ENCODE results near the gene MICAL1. TPM values are rescaled to one million over a fixed set of nuclear protein-coding genes. Genes with fewer than 3 reads are reported as not detected.

The MICAL1 gene
- total RNA-seq, 1 experiment from 2014 or later: 11.7 TPM

DNA sequence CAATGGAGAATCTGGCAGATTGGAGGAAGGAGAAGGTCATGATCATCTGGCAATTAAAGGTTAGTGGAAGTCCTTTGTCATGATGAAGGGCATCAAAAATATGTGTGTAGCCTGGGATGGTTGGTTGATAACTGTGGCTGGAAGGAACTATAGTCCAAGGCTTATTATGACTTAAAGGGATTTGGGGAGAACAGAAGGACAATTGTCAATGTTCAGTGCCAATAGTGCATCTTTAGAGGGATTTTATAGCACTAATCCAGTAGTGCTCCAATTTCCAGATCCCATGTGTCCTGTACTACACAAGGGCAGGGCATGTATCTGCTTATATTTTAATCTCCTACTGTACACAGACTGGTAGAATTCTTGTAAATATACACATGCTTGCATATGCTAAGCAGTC is 32.4 kb upstream of the MICAL1 start:
- CTCF ChIA-PET: no interaction called here
- TF ChIP-seq, protein P1, sequence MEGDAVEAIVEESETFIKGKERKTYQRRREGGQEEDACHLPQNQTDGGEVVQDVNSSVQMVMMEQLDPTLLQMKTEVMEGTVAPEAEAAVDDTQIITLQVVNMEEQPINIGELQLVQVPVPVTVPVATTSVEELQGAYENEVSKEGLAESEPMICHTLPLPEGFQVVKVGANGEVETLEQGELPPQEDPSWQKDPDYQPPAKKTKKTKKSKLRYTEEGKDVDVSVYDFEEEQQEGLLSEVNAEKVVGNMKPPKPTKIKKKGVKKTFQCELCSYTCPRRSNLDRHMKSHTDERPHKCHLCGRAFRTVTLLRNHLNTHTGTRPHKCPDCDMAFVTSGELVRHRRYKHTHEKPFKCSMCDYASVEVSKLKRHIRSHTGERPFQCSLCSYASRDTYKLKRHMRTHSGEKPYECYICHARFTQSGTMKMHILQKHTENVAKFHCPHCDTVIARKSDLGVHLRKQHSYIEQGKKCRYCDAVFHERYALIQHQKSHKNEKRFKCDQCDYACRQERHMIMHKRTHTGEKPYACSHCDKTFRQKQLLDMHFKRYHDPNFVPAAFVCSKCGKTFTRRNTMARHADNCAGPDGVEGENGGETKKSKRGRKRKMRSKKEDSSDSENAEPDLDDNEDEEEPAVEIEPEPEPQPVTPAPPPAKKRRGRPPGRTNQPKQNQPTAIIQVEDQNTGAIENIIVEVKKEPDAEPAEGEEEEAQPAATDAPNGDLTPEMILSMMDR (IDR thresholded peaks at IDR 0.05; ENCODE audit: insufficient read depth in 1 of 2, low read depth in 1 of 2, low read length in 1 of 2, severe bottlenecking in 1 of 2, unreplicated experiment in 1 of 2): no peak
- H3K9me3 Mint-ChIP-seq (ENCODE audit: unreplicated experiment): no peaks in the 10 kb centered on the region
- H3K36me3 Mint-ChIP-seq (ENCODE audit: insufficient read depth, unreplicated experiment): no peaks in the 10 kb centered on the region
- intact Hi-C loops (cut with micrococcal nuclease; ENCODE audit: unreplicated experiment): no loop called here
- H3K27me3 Mint-ChIP-seq (ENCODE audit: insufficient read depth, unreplicated experiment): peaks cover 4% of the 10 kb centered on the region
- Histone ChIP-seq H3K4me3 (ENCODE audit: low read depth, low read length) (no peak overlapping the region), H3K36me3 (ENCODE audit: control insufficient read depth, insufficient read depth, low read length) (no peaks in the 10 kb centered on the region), H3K27me3 (replicated peaks; ENCODE audit: control insufficient read depth, insufficient read depth, low read length) (no peaks in the 10 kb centered on the region), H3K9me3 (no peaks in the 10 kb centered on the region), H3K4me1 (peaks cover 5% of the 10 kb centered on the region)
- POLR2A ChIA-PET: no interaction called here
- H3K4me1 Mint-ChIP-seq (ENCODE audit: low read depth, unreplicated experiment): peaks cover 6% of the 10 kb centered on the region
- H3K4me3 Mint-ChIP-seq (ENCODE audit: unreplicated experiment): no peak overlapping the region
- no TSS peak for BruUV-seq (replicated peaks)
- no peak for DNase-seq
- H3K27ac Mint-ChIP-seq (ENCODE audit: unreplicated experiment): no peak overlapping the region

DNA sequence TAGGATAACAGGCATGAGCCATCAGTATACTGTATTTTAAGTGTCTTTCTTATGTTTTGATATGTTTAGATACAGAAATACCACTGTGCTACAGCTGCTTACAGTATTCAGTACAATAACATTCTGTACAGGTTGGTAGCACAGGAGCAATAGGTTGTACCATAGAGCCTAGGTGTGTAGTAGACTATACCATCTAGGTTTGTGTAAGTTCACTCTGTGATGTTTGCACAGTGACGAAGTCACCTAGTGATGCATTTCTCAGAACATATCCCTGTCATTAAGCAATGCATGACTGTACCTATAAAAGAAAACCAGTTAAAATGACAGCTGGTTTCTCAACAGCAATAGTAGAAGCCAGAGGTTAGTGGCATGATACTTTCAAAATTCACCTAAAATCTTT is 30.5 kb upstream of the MICAL1 start:
- no peaks in the 10 kb centered on the region for H3K9me3 Mint-ChIP-seq (ENCODE audit: unreplicated experiment)
- peaks cover 7% of the 10 kb centered on the region for H3K36me3 Mint-ChIP-seq (ENCODE audit: insufficient read depth, unreplicated experiment)
- H3K27me3 Mint-ChIP-seq (ENCODE audit: insufficient read depth, unreplicated experiment): no peaks in the 10 kb centered on the region
- Histone ChIP-seq H3K9me3 (no peaks in the 10 kb centered on the region), H3K4me3 (ENCODE audit: low read depth, low read length) (no peak overlapping the region), H3K36me3 (ENCODE audit: control insufficient read depth, insufficient read depth, low read length) (no peaks in the 10 kb centered on the region), H3K4me1 (peaks cover 13% of the 10 kb centered on the region), H3K27me3 (replicated peaks; ENCODE audit: control insufficient read depth, insufficient read depth, low read length) (no peaks in the 10 kb centered on the region)
- TF ChIP-seq, protein P1 (IDR thresholded peaks at IDR 0.05; ENCODE audit: insufficient read depth in 1 of 2, low read depth in 1 of 2, low read length in 1 of 2, severe bottlenecking in 1 of 2, unreplicated experiment in 1 of 2): no peak
- ChIA-PET POLR2A (no interaction called here), CTCF (no interaction called here)
- peaks cover 13% of the 10 kb centered on the region for H3K4me1 Mint-ChIP-seq (ENCODE audit: low read depth, unreplicated experiment)
- no peak for DNase-seq
- no peak overlapping the region for H3K4me3 Mint-ChIP-seq (ENCODE audit: unreplicated experiment)
- intact Hi-C loops (cut with micrococcal nuclease; ENCODE audit: unreplicated experiment): no loop called here
- BruUV-seq (replicated peaks): no TSS peak
- no peak overlapping the region for H3K27ac Mint-ChIP-seq (ENCODE audit: unreplicated experiment)

DNA sequence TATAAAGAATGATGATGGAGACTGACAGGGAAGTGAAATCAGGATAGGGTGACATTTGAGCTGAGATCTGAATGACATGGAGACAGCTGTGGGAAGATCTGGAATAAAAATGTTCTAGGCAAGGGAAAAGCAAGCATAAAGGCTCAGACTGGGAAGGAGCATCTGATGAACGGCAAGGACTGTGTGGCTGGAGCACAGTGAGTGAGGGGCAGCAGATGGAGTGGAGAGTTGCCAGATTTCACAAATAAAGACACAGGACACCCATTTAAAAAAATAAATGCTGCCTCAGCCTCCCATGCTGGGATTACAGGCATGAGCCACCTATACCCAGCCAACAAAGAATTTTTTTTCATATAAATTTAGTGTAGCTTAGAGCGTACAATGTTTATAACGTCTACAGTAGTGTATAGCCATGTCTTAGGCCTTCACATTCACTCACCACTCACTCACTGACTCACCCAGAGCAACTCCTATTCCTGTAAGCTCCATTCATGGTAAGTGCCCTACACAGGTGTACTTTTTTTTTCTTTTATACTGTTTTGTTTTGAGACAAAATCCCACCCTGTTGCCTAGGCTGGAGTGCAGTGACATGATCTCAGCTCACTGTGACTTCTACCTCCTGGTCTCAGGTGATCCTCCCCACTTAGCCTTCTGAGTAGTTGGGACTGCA is 29.8 kb upstream of the MICAL1 start:
- TF ChIP-seq, protein P1 (IDR thresholded peaks at IDR 0.05; ENCODE audit: insufficient read depth in 1 of 2, low read depth in 1 of 2, low read length in 1 of 2, severe bottlenecking in 1 of 2, unreplicated experiment in 1 of 2): no peak
- Histone ChIP-seq H3K9me3 (no peaks in the 10 kb centered on the region), H3K27me3 (replicated peaks; ENCODE audit: control insufficient read depth, insufficient read depth, low read length) (no peaks in the 10 kb centered on the region), H3K36me3 (ENCODE audit: control insufficient read depth, insufficient read depth, low read length) (no peaks in the 10 kb centered on the region), H3K4me3 (ENCODE audit: low read depth, low read length) (no peak overlapping the region), H3K4me1 (peaks cover 13% of the 10 kb centered on the region)
- H3K9me3 Mint-ChIP-seq (ENCODE audit: unreplicated experiment): no peaks in the 10 kb centered on the region
- intact Hi-C loops (cut with micrococcal nuclease; ENCODE audit: unreplicated experiment): no loop called here
- CTCF ChIA-PET: no interaction called here
- BruUV-seq (replicated peaks): no TSS peak
- H3K36me3 Mint-ChIP-seq (ENCODE audit: insufficient read depth, unreplicated experiment): peaks cover 7% of the 10 kb centered on the region
- no peak overlapping the region for H3K27ac Mint-ChIP-seq (ENCODE audit: unreplicated experiment)
- DNase-seq: no peak
- H3K4me3 Mint-ChIP-seq (ENCODE audit: unreplicated experiment): no peak overlapping the region
- no peaks in the 10 kb centered on the region for H3K27me3 Mint-ChIP-seq (ENCODE audit: insufficient read depth, unreplicated experiment)
- peaks cover 14% of the 10 kb centered on the region for H3K4me1 Mint-ChIP-seq (ENCODE audit: low read depth, unreplicated experiment)
- POLR2A ChIA-PET: no interaction called here
